Dermis blood vessel endothelial cell (primary cell): ENCODE measurements around the gene LARGE1. TPM values are rescaled to one million over a fixed set of nuclear protein-coding genes. Genes with fewer than 3 reads are reported as not detected.

Experiments
- DNase-seq: peaks from one replicate; pipeline ENCODE4 v3.0.0; 2010
- total RNA-seq: library from RNA; depleted of rRNA; stranded (reverse); fragments of >200 nt; gene quantifications from 2 replicates; pipeline ENCODE4 v1.2.3, GENCODE V29; 2014

Gene LARGE1
- total RNA-seq, 1 donor from 2014 or later, result 14.0 TPM

- DNase-seq, result no peak
These were observed 202.4 kb downstream of the LARGE1 start for GRCh38 chr22:33717694-33718396.

GRCh38 chr22:33715237-33715985 lies 204.9 kb downstream of the LARGE1 start:
- DNase-seq, result no peak

- no peak for DNase-seq
These were observed 209.9 kb downstream of the LARGE1 start for GRCh38 chr22:33710326-33710725.

GRCh38 chr22:33707581-33707980 lies 212.7 kb downstream of the LARGE1 start:
- no peak for DNase-seq

GRCh38 chr22:33706100-33706499 lies 214.2 kb downstream of the LARGE1 start:
- DNase-seq, result no peak

GRCh38 chr22:33699176-33699575 lies 221.1 kb downstream of the LARGE1 start:
- DNase-seq, result no peak

- DNase-seq, result no peak
These were observed 222.6 kb downstream of the LARGE1 start for GRCh38 chr22:33697640-33698039.

- no peak for DNase-seq
These were observed 229.1 kb downstream of the LARGE1 start for GRCh38 chr22:33691057-33691630.

GRCh38 chr22:33688903-33689302 lies 231.4 kb downstream of the LARGE1 start:
- no peak for DNase-seq

- DNase-seq, result no peak
These were observed 232.8 kb downstream of the LARGE1 start for GRCh38 chr22:33687464-33687863.

- no peak for DNase-seq
These were observed 236.2 kb downstream of the LARGE1 start for GRCh38 chr22:33684087-33684486.

GRCh38 chr22:33682927-33683326 lies 237.3 kb downstream of the LARGE1 start:
- DNase-seq, result no peak

- no peak for DNase-seq
These were observed 239.6 kb downstream of the LARGE1 start for GRCh38 chr22:33680632-33681031.

GRCh38 chr22:33678523-33678922 lies 241.8 kb downstream of the LARGE1 start:
- no peak for DNase-seq

- DNase-seq, result no peak
These were observed 242.7 kb downstream of the LARGE1 start for GRCh38 chr22:33677536-33677935.

- no peak for DNase-seq
These were observed 245.9 kb downstream of the LARGE1 start for GRCh38 chr22:33674357-33674756.

- no peak for DNase-seq
These were observed 250.5 kb downstream of the LARGE1 start for GRCh38 chr22:33669746-33670145.

GRCh38 chr22:33666961-33667619 lies 253.2 kb downstream of the LARGE1 start:
- no peak for DNase-seq

GRCh38 chr22:33666279-33666960 lies 253.9 kb downstream of the LARGE1 start:
- no peak for DNase-seq

- DNase-seq, result no peak
These were observed 260.8 kb downstream of the LARGE1 start for GRCh38 chr22:33659448-33659847.

- peak; percentile 2 for DNase-seq
These were observed 261.5 kb downstream of the LARGE1 start for GRCh38 chr22:33658775-33659174.

GRCh38 chr22:33657670-33658069 lies 262.6 kb downstream of the LARGE1 start:
- no peak for DNase-seq
